Measurements from ENCODE around the gene SVIL. TPM values are rescaled to one million over a fixed set of nuclear protein-coding genes. Genes with fewer than 3 reads are reported as not detected.
A peak's percentile ranks its signal among the peaks of the same experiment; 100 is the strongest.

SVIL gene
- total and polyA plus RNA-seq, 2 donors (not counting 1 experiment from before 2014, with no cell fraction given): 17.7 to 94.3 TPM

DNA sequence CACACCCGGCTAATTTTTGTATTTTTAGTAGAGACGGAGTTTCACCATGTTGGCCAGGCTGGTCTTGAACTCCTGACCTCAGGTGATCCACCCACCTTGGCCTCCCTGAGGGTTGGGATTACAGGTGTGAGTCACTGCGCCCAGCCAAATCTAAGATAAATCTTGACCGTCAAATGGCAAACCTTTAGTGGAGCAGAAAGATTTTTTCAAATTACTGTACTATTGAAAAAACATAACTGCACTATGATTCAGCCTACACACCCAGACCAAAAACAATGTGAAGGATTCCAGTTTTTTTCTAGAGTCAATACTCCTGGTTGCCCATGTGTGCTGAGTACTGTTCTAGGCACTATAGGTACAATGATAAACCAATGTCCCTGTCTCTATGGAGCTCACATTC is 33.9 kb upstream of the SVIL start:
- Histone ChIP-seq H3K79me2 (ENCODE audit: control insufficient read depth, insufficient read depth, low read length) (no peaks in the 10 kb centered on the region), H4K20me1 (ENCODE audit: control insufficient read depth, extremely low read depth, insufficient read depth, low read length) (no peaks in the 10 kb centered on the region), H3K4me3 (replicated peaks in 1 of 4; ENCODE audit: control extremely low read depth in 1 of 4, insufficient read depth in 1 of 4, low read depth in 3 of 4, low read length in 4 of 4) (no peak overlapping the region), H2AFZ (ENCODE audit: low read length) (no peak overlapping the region), H3K36me3 (ENCODE audit: control insufficient read depth, insufficient read depth, low read length) (no peaks in the 10 kb centered on the region), H3K4me1 (ENCODE audit: control insufficient read depth, extremely low read depth, insufficient read depth, low read length) (peaks cover 2% of the 10 kb centered on the region), H3K9ac (ENCODE audit: insufficient read depth, low read length) (no peak overlapping the region), H3K4me2 (ENCODE audit: extremely low read depth, insufficient read depth, low read length) (no peak overlapping the region), H3K27ac (ENCODE audit: insufficient read depth, low read length) (no peak overlapping the region), H3K9me3 (ENCODE audit: control insufficient read depth, insufficient read depth, low read depth, low read length) (no peaks in the 10 kb centered on the region), H3K27me3 (ENCODE audit: control insufficient read depth, insufficient read depth, low read length) (no peaks in the 10 kb centered on the region)
- peak in 1 of 2 donors; percentile 86 for DNase-seq (ENCODE audit: low read depth in 2 of 2)
- no peak for TF ChIP-seq EZH2 (IDR thresholded peaks at IDR 0.05; ENCODE audit: low read length, missing control alignments)
- TF ChIP-seq, protein P1, sequence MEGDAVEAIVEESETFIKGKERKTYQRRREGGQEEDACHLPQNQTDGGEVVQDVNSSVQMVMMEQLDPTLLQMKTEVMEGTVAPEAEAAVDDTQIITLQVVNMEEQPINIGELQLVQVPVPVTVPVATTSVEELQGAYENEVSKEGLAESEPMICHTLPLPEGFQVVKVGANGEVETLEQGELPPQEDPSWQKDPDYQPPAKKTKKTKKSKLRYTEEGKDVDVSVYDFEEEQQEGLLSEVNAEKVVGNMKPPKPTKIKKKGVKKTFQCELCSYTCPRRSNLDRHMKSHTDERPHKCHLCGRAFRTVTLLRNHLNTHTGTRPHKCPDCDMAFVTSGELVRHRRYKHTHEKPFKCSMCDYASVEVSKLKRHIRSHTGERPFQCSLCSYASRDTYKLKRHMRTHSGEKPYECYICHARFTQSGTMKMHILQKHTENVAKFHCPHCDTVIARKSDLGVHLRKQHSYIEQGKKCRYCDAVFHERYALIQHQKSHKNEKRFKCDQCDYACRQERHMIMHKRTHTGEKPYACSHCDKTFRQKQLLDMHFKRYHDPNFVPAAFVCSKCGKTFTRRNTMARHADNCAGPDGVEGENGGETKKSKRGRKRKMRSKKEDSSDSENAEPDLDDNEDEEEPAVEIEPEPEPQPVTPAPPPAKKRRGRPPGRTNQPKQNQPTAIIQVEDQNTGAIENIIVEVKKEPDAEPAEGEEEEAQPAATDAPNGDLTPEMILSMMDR (conservative IDR thresholded peaks at IDR 0.05 in 1 of 2, IDR thresholded peaks at IDR 0.05 in 1 of 2; ENCODE audit: low read depth in 1 of 2, low read length in 2 of 2): no peak

- no peak for TF ChIP-seq EZH2 (IDR thresholded peaks at IDR 0.05; ENCODE audit: low read length, missing control alignments)
- TF ChIP-seq, protein P1 (conservative IDR thresholded peaks at IDR 0.05 in 1 of 2, IDR thresholded peaks at IDR 0.05 in 1 of 2; ENCODE audit: low read depth in 1 of 2, low read length in 2 of 2): no peak
- Histone ChIP-seq H3K79me2 (ENCODE audit: control insufficient read depth, insufficient read depth, low read length) (no peaks in the 10 kb centered on the region), H3K4me3 (replicated peaks in 1 of 4; ENCODE audit: control extremely low read depth in 1 of 4, insufficient read depth in 1 of 4, low read depth in 3 of 4, low read length in 4 of 4) (no peak overlapping the region), H2AFZ (ENCODE audit: low read length) (no peak overlapping the region), H3K4me1 (ENCODE audit: control insufficient read depth, extremely low read depth, insufficient read depth, low read length) (peaks cover 2% of the 10 kb centered on the region), H4K20me1 (ENCODE audit: control insufficient read depth, extremely low read depth, insufficient read depth, low read length) (no peaks in the 10 kb centered on the region), H3K4me2 (ENCODE audit: extremely low read depth, insufficient read depth, low read length) (no peak overlapping the region), H3K36me3 (ENCODE audit: control insufficient read depth, insufficient read depth, low read length) (no peaks in the 10 kb centered on the region), H3K9ac (ENCODE audit: insufficient read depth, low read length) (no peak overlapping the region), H3K27me3 (ENCODE audit: control insufficient read depth, insufficient read depth, low read length) (no peaks in the 10 kb centered on the region), H3K27ac (ENCODE audit: insufficient read depth, low read length) (no peak overlapping the region), H3K9me3 (ENCODE audit: control insufficient read depth, insufficient read depth, low read depth, low read length) (no peaks in the 10 kb centered on the region)
- DNase-seq (ENCODE audit: low read depth in 2 of 2): no peak
Observed at GRCh38 chr10:29667191-29667590, 32.4 kb upstream of the SVIL start.

DNA sequence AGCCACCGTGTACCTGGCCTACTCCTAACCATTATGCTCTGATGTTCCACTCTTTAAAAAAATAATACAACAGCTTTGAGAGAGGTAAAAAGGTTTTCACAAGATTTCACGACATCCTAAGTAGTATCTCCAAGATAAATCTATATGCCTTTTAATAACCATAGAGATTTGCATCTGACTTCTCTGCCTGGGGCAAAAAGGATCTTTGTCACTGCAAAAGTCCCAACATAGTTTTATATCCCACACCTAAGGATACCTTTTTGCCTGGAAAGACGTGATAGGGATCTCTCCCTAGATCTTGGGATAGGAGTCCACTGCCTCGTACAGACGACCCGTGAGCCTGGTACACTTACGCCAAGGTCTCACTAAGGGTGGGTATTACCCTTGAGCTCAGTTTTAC is 31.4 kb upstream of the SVIL start:
- H3K27me3 ChIP-seq (ENCODE audit: control insufficient read depth, insufficient read depth, low read length): no peaks in the 10 kb centered on the region
- H3K79me2 ChIP-seq (ENCODE audit: control insufficient read depth, insufficient read depth, low read length): no peaks in the 10 kb centered on the region
- H3K4me1 ChIP-seq (ENCODE audit: control insufficient read depth, extremely low read depth, insufficient read depth, low read length): peaks cover 2% of the 10 kb centered on the region
- no peaks in the 10 kb centered on the region for H4K20me1 ChIP-seq (ENCODE audit: control insufficient read depth, extremely low read depth, insufficient read depth, low read length)
- no peak overlapping the region for H3K4me2 ChIP-seq (ENCODE audit: extremely low read depth, insufficient read depth, low read length)
- TF ChIP-seq, protein P1 (conservative IDR thresholded peaks at IDR 0.05 in 1 of 2, IDR thresholded peaks at IDR 0.05 in 1 of 2; ENCODE audit: low read depth in 1 of 2, low read length in 2 of 2): no peak
- TF ChIP-seq EZH2 (IDR thresholded peaks at IDR 0.05; ENCODE audit: low read length, missing control alignments): no peak
- H3K9me3 ChIP-seq (ENCODE audit: control insufficient read depth, insufficient read depth, low read depth, low read length): no peaks in the 10 kb centered on the region
- no peak overlapping the region for H3K4me3 ChIP-seq (replicated peaks in 1 of 4; ENCODE audit: control extremely low read depth in 1 of 4, insufficient read depth in 1 of 4, low read depth in 3 of 4, low read length in 4 of 4)
- no peak overlapping the region for H3K9ac ChIP-seq (ENCODE audit: insufficient read depth, low read length)
- H3K36me3 ChIP-seq (ENCODE audit: control insufficient read depth, insufficient read depth, low read length): no peaks in the 10 kb centered on the region
- no peak overlapping the region for H3K27ac ChIP-seq (ENCODE audit: insufficient read depth, low read length)
- no peak for DNase-seq (ENCODE audit: low read depth in 2 of 2)
- H2AFZ ChIP-seq (ENCODE audit: low read length): no peak overlapping the region

Measured in fibroblast of lung (primary cell).